HG02885 (cell line): Measurements from ENCODE around the gene CAPN10.

Source experiments
- ATAC-seq: cut with Tn5 transposase; IDR thresholded peaks from one replicate; pipeline ENCODE4 v1.9.1; 2021; ENCODE audit warnings: mild to moderate bottlenecking; ENCODE audit not compliant: unreplicated experiment, poor library complexity

The CAPN10 gene

GRCh38 chr2:240573516-240574385 lies 12.8 kb upstream of the CAPN10 start:
- ATAC-seq, result no peak

- ATAC-seq, result no peak
Measured at GRCh38 chr2:240574386-240575100, 12.0 kb upstream of the CAPN10 start.

- ATAC-seq, result no peak
Measured at GRCh38 chr2:240575101-240575965, 11.2 kb upstream of the CAPN10 start.

GRCh38 chr2:240576036-240576435 lies 10.5 kb upstream of the CAPN10 start:
- no peak for ATAC-seq

DNA sequence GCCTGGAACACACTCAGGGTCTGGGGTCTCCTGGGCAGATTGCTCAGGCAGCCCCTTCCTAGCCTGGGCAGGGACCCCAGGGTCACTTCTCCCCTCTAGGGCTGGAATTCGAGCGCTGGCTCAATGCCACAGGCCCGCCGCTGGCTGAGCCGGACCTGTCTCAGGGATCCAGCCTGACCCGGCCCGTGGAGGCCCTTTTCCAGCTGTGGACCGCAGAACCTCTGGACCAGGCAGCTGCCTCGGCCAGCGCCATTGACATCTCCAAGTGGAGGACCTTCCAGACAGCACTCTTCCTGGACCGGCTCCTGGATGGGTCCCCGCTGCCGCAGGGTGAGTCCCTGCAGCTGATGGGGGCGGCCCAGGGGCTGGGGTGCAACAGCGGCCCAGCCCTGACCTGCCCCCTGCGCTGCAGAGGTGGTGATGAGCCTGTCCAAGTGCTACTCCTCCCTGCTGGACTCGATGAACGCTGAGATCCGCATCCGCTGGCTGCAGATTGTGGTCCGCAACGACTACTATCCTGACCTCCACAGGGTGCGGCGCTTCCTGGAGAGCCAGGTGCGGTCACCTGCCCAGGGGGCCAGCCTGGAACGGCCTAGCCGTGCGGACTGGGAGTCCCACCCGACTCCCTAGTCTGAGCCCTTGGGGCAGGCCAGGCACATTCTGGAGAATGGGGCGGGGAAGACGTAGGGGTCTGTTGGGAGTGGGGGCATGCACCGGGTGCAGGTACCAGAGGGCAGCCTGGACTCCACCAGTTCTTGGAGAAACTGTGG lies 9.9 kb upstream of the CAPN10 start:
- ATAC-seq, result no peak

DNA sequence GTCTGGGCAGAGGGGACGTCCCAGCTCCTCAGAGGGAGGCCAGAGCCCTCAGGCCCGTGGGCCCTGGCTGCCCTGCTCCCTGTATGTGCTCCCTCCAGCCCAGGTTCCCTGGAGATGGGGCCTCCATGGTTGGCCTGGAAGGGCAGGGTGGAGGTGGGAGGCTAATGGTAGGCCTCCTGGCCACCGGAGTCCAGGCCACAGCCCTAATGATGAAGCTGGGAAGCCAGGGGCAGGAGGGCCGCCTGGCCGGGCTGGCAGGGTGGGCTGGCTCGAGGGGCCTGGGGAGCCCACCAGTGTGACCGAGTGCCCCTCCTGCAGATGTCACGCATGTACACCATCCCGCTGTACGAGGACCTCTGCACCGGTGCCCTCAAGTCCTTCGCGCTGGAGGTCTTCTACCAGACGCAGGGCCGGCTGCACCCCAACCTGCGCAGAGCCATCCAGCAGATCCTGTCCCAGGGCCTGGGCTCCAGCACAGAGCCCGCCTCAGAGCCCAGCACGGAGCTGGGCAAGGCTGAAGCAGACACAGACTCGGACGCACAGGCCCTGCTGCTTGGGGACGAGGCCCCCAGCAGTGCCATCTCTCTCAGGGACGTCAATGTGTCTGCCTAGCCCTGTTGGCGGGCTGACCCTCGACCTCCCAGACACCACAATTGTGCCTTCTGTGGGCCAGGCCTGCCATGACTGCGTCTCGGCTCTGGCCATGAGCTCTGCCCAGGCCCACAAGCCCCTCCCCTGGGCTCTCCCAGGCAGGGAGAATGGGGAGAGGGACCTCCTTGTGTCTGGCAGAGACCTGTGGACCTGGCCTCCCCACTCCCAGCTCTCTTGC lies 9.0 kb upstream of the CAPN10 start:
- no peak for ATAC-seq

GRCh38 chr2:240578110-240578450 lies 8.5 kb upstream of the CAPN10 start:
- ATAC-seq, result no peak

DNA sequence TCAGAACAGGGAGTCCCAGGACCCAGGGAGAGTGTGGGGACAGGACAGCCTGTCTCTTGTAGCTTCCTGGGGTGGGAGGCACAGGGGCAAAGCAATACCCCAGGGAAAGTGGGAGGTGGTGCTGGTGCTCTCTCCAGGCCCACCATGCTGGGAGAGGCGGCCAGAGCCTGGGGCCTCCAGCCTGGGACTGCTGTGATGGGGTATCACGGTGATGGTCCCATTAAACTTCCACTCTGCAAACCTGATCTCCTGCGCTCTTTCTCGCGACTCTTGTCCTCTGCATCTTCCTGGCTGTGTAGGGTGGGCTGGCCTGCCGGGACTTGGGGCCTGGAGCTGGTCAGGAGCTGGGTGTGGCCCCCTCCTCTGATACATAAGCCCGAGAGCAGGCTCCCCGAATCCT lies 8.0 kb upstream of the CAPN10 start:
- no peak for ATAC-seq

- ATAC-seq, result no peak
Measured at GRCh38 chr2:240579071-240579762, 7.3 kb upstream of the CAPN10 start.

DNA sequence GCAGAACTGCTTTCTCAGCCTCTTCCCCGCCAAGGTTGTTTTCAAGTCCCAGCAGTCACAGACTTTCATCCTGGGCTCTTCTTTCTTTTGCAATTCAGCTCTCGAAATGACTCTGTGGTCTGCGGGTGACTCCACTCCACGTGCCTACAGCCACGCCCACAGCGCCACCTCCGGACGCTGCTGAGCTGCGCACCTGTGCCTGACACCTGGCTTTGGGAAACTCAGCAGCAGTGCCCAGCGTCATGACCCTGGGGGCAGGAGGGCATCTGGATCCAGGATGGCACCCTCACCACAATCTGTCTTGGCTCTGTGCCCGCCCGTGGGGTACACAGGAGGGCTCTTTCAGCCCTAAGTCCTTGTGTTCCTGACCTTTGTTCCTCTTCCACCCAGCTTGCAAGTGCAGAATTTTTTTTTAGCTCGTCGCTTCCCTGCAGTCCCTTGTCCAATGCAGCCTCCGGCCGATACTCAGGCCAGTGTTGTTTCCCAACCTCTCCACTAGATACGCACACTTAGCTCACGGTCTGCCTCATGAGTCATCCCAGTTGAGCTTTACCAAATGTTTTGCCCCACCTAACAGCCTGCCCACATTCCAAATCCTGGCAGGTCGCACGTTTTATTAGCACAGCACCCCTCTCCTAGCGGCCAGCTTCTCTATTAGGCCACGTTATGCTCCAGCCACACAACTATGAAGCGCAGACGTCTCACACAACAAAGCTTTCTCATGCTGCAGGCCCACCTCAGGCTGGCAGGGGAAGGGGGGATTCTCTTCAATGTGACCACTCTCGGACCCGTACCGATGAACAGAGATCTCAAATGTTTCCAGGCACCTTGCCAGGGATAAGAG lies 6.5 kb upstream of the CAPN10 start:
- peak; percentile 49 for ATAC-seq

GRCh38 chr2:240581811-240582210 lies 4.7 kb upstream of the CAPN10 start:
- ATAC-seq, result no peak

GRCh38 chr2:240582781-240583180 lies 3.8 kb upstream of the CAPN10 start:
- no peak for ATAC-seq

GRCh38 chr2:240583774-240584173 lies 2.8 kb upstream of the CAPN10 start:
- no peak for ATAC-seq

GRCh38 chr2:240584486-240585031 lies 2.0 kb upstream of the CAPN10 start:
- ATAC-seq, result peak; percentile 55

- peak; percentile 15 for ATAC-seq
Measured at GRCh38 chr2:240585101-240585500, 1.4 kb upstream of the CAPN10 start.

- ATAC-seq, result no peak
Measured at GRCh38 chr2:240585681-240586197, 795 bp upstream of the CAPN10 start.
